Memory B cell (primary cell): ENCODE measurements around the gene BHLHA9.

Experiments used
- ATAC-seq: fragments of 150-1000 bp; cut with Tn5 transposase; 2 replicates; pipeline ENCODE4 v1.10.0; 2021; ENCODE audit warnings: low read depth, mild to moderate bottlenecking, moderate library complexity
- DNase-seq, 2 donors: peaks; one replicate each; pipeline ENCODE4 v3.0.0; 2022; ENCODE audit warnings: low spot score in 2 of 2
- H3K27ac Mint-ChIP-seq: one replicate; pipeline ENCODE4 v1.8.0; 2022; ENCODE audit warnings: mild to moderate bottlenecking, moderate library complexity, mixed read lengths
- H3K27me3 Mint-ChIP-seq: one replicate; pipeline ENCODE4 v1.8.0; 2022; ENCODE audit warnings: mixed read lengths
- H3K36me3 Mint-ChIP-seq: one replicate; pipeline ENCODE4 v1.8.0; 2022; ENCODE audit warnings: mild to moderate bottlenecking, mixed read lengths
- H3K4me1 Mint-ChIP-seq: one replicate; pipeline ENCODE4 v1.8.0; 2022; ENCODE audit warnings: mixed read lengths
- H3K4me3 Mint-ChIP-seq: one replicate; pipeline ENCODE4 v1.8.0; 2022; ENCODE audit warnings: mild to moderate bottlenecking, moderate library complexity, mixed read lengths
- H3K9me3 Mint-ChIP-seq: one replicate; pipeline ENCODE4 v1.8.0; 2022; ENCODE audit warnings: mixed read lengths

BHLHA9 gene

GRCh38 chr17:1270210-1271029 is at the start of gene BHLHA9:
TSS of gene BHLHA9 (plus strand) at chr17:1270444. CDS start at chr17:1270564, 120 bp downstream.
- Mint-ChIP-seq H3K27ac (no peak within 1 kb of the TSS), H3K4me1 (peaks cover 21% of the 10 kb centered on the region), H3K36me3 (no peaks in the 10 kb centered on the region), H3K27me3 (peaks cover 4% of the 10 kb centered on the region), H3K9me3 (no peaks in the 10 kb centered on the region), H3K4me3 (peak within 1 kb of the TSS; percentile 39)
- ATAC-seq (no peak), DNase-seq (no peak)

DNA sequence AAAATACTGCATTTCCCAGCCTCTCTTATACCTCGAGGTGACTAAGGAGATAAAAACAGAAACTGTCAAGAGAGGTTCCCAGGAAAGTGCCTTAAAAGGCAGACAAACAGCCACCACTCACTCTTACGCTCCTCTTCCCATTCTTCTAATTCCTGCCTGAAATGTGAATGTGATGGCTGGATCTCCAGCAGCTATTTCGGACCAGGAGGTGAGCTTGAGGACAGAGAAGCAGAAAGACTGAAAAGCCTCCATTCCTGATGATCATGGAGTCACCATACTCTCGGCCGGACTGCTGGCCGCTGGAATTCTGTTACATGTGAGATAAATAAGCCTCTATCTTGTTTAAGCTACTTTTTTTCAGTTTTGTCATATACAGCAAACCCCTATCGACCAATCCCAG is 49.0 kb upstream of the BHLHA9 start:
- Mint-ChIP-seq H3K9me3 (no peaks in the 10 kb centered on the region), H3K27me3 (no peaks in the 10 kb centered on the region), H3K36me3 (peaks cover 4% of the 10 kb centered on the region), H3K4me3 (no peak overlapping the region), H3K27ac (no peak overlapping the region), H3K4me1 (peaks cover 22% of the 10 kb centered on the region)
- DNase-seq (no peak), ATAC-seq (no peak)

DNA sequence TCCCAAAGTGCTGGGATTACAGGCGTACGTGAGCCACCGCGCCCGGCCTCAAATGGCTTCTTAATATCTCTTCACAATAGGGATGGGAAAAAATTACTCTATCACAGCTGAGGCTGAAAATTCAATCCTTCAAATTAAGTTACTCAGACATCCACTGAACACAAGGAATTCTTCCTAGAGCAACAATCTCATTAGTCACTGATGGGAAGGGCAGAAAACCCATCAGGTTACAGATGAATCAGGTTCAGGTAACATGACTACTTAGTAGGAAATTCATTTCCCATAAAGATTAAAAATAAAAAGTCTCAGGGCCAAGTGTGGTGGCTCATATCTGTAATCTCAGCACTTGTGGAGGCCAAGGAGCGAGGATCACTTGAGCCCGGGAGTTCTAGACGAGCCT is 47.9 kb upstream of the BHLHA9 start:
- H3K4me1 Mint-ChIP-seq, result peaks cover 19% of the 10 kb centered on the region
- H3K27me3 Mint-ChIP-seq, result no peaks in the 10 kb centered on the region
- ATAC-seq (no peak), DNase-seq (no peak)
- H3K27ac Mint-ChIP-seq, result no peak overlapping the region
- H3K36me3 Mint-ChIP-seq, result peaks cover 7% of the 10 kb centered on the region
- H3K9me3 Mint-ChIP-seq, result no peaks in the 10 kb centered on the region
- no peak overlapping the region for H3K4me3 Mint-ChIP-seq

DNA sequence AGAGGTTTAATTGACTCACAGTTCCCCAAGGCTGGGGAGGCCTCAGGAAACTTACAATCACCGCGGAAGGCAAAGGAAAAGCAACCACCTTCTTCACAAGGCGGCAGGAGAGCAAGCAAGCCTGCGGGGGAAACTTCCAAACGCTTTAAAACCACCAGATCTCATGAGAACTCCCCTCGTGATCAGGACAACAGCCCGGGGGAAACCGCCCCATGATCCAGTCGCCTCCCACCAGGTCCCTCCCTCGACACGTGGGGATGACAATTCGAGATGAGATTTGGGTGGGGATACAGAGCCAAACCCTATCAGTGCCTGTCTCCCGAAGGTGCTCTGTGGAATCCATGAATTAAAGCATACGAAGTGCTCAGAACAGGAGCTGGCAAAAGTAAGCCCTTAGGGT is 46.6 kb upstream of the BHLHA9 start:
- H3K4me3 Mint-ChIP-seq, result no peak overlapping the region
- H3K27me3 Mint-ChIP-seq, result no peaks in the 10 kb centered on the region
- H3K9me3 Mint-ChIP-seq, result no peaks in the 10 kb centered on the region
- peaks cover 27% of the 10 kb centered on the region for H3K4me1 Mint-ChIP-seq
- DNase-seq, result no peak
- no peak overlapping the region for H3K27ac Mint-ChIP-seq
- H3K36me3 Mint-ChIP-seq, result peaks cover 7% of the 10 kb centered on the region
- no peak for ATAC-seq

DNA sequence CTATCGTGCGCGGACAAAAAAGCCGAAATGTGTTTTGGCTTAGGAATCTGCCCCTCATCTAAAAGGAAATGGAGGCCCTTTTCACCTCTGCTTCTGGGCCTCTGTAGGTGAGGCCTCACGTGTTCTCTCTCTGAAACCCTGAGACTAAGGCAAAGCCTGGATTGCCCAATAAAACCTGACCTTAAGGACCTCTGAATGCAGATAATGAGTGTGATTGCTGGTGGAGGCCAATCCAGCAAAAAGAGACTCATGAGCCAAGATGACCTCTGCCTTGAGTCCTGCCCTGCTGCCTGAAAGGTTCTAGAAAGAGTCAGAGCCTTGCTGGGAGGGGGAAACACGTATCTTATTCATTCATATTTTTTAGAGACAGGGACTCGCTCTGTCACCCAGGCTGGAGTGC is 45.9 kb upstream of the BHLHA9 start:
- DNase-seq, result no peak
- no peak for ATAC-seq
- Mint-ChIP-seq H3K27ac (peak overlapping the region; percentile 24), H3K9me3 (no peaks in the 10 kb centered on the region), H3K4me1 (peaks cover 27% of the 10 kb centered on the region), H3K27me3 (no peaks in the 10 kb centered on the region), H3K4me3 (no peak overlapping the region), H3K36me3 (peaks cover 7% of the 10 kb centered on the region)

- ATAC-seq (no peak), DNase-seq (no peak)
- H3K9me3 Mint-ChIP-seq, result no peaks in the 10 kb centered on the region
- H3K4me1 Mint-ChIP-seq, result peaks cover 28% of the 10 kb centered on the region
- no peaks in the 10 kb centered on the region for H3K27me3 Mint-ChIP-seq
- no peak overlapping the region for H3K4me3 Mint-ChIP-seq
- no peak overlapping the region for H3K27ac Mint-ChIP-seq
- peaks cover 7% of the 10 kb centered on the region for H3K36me3 Mint-ChIP-seq
These were observed 43.9 kb upstream of the BHLHA9 start for GRCh38 chr17:1226308-1226707.

DNA sequence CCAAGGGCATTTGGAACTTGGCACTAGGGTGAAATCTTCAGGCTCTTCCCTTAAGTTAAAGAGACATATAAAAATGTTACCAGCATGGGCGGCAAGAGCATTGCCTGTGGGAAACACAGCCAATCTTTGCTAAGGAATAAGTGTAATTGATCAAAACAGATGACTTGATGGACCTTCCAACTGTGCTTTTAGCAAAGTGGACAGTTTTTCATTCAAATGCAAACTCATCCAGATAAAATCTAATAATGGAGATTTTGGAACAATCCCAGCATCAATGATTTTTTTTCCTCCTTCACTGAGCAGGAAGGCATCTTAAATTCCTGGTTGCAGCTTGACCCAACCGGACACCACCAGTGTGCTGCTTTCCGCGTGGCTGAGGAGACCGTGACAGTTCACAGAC is 42.9 kb upstream of the BHLHA9 start:
- Mint-ChIP-seq H3K36me3 (peaks cover 7% of the 10 kb centered on the region), H3K4me1 (peaks cover 32% of the 10 kb centered on the region), H3K27ac (peak overlapping the region; percentile 77), H3K9me3 (no peaks in the 10 kb centered on the region), H3K27me3 (peaks cover 4% of the 10 kb centered on the region), H3K4me3 (peak overlapping the region; percentile 83)
- DNase-seq (no peak), ATAC-seq (no peak)

DNA sequence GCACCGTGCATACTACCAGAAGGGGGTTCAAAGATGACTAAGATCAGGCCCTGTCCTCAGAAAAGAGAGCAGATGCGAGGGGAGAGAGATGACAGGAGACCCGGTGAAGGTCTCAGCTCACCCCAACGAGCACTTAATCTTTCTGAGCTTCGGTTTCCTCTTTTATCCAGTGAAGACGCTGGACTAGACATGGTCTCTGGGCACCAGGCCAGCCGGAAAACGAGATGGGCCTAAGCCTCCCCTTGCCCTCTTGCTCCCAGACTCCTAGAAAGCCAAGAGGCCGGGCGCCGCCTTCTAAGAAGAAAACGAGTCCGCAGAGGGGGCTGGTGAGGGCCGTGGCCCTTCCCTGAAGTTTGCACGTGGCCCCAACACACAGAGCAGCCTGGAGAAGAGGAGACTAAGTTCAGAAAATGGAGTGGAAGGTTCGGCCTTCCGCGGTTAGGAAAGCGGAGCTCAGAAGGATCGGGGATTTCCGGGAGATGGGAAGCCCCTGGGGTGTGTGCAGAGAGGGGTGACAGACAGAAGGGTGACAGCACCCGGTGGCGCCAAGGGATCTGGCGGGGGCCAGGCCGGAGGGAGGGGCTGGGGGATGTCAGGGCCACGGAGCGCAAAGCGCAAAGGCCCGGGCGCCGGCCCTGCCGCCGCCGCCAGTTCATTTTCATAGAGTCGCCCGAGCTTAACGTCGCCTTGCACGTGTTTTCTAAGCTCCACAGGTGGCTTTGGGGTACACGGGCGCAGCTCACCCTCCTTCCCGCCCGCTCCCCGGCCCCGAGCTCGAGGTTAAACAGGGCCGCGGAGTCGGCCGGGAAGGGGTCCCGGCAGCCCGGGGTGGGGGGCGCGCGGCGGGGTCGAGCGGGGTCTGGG is 42.1 kb upstream of the BHLHA9 start:
- Mint-ChIP-seq H3K9me3 (no peaks in the 10 kb centered on the region), H3K4me3 (peak overlapping the region; percentile 83), H3K27me3 (peaks cover 4% of the 10 kb centered on the region), H3K36me3 (peaks cover 6% of the 10 kb centered on the region), H3K4me1 (peaks cover 31% of the 10 kb centered on the region), H3K27ac (peak overlapping the region; percentile 77)
- peak; percentile 66 for ATAC-seq
- DNase-seq, result peak; percentile 55 to 67

DNA sequence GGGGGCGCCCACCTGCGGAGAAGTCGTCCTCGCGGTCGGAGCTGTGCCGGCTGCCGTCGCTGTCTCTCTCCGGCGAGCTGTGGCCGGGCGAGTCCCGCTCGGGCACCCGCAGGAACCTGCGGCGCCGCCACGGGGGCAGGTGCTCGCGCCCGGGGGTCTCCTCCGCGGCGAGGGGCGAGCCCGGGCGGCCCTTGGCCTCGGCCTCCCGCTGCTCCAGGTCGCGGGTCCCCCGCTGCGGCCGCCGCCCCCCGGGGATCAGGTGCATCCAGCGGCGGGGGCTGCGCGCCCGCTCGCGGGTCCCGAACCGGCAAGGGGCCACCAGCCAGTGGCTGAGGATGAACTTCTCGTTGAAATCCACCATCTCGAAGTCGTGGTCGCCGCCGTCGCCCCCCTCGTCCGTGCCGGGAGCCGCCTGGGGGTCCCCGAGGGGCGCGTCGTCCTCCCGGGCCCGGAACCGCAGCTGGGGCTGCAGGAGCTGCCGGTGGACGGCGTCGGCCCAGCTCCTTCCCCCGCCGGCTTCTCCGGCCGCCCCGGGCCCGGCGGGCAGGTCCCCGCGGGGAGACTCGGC is 41.4 kb upstream of the BHLHA9 start:
- Mint-ChIP-seq H3K4me1 (peaks cover 29% of the 10 kb centered on the region), H3K9me3 (no peaks in the 10 kb centered on the region), H3K36me3 (peaks cover 3% of the 10 kb centered on the region), H3K4me3 (peak overlapping the region; percentile 83), H3K27me3 (peaks cover 4% of the 10 kb centered on the region), H3K27ac (peak overlapping the region; percentile 77)
- DNase-seq (no peak), ATAC-seq (peak; percentile 21)

GRCh38 chr17:1229349-1229899 is 40.8 kb upstream of the BHLHA9 start:
- peak overlapping the region; percentile 89 for H3K4me3 Mint-ChIP-seq
- H3K9me3 Mint-ChIP-seq, result no peaks in the 10 kb centered on the region
- peaks cover 29% of the 10 kb centered on the region for H3K4me1 Mint-ChIP-seq
- peak overlapping the region; percentile 89 for H3K27ac Mint-ChIP-seq
- peak; percentile 72 to 78 for DNase-seq
- peak; percentile 70 for ATAC-seq
- H3K27me3 Mint-ChIP-seq, result peaks cover 6% of the 10 kb centered on the region
- H3K36me3 Mint-ChIP-seq, result peaks cover 3% of the 10 kb centered on the region

GRCh38 chr17:1229900-1230501 is 40.2 kb upstream of the BHLHA9 start:
- H3K27me3 Mint-ChIP-seq, result peaks cover 6% of the 10 kb centered on the region
- H3K27ac Mint-ChIP-seq, result peak overlapping the region; percentile 89
- peaks cover 3% of the 10 kb centered on the region for H3K36me3 Mint-ChIP-seq
- H3K4me1 Mint-ChIP-seq, result peaks cover 29% of the 10 kb centered on the region
- H3K9me3 Mint-ChIP-seq, result no peaks in the 10 kb centered on the region
- peak overlapping the region; percentile 98 for H3K4me3 Mint-ChIP-seq
- ATAC-seq, result no peak
- DNase-seq, result no peak

- Mint-ChIP-seq H3K27ac (peak overlapping the region; percentile 24), H3K9me3 (no peaks in the 10 kb centered on the region), H3K4me1 (peaks cover 23% of the 10 kb centered on the region), H3K27me3 (peaks cover 6% of the 10 kb centered on the region), H3K4me3 (peak overlapping the region; percentile 6), H3K36me3 (no peaks in the 10 kb centered on the region)
- DNase-seq (no peak), ATAC-seq (no peak)
These were observed 38.8 kb upstream of the BHLHA9 start for GRCh38 chr17:1231456-1231855.

DNA sequence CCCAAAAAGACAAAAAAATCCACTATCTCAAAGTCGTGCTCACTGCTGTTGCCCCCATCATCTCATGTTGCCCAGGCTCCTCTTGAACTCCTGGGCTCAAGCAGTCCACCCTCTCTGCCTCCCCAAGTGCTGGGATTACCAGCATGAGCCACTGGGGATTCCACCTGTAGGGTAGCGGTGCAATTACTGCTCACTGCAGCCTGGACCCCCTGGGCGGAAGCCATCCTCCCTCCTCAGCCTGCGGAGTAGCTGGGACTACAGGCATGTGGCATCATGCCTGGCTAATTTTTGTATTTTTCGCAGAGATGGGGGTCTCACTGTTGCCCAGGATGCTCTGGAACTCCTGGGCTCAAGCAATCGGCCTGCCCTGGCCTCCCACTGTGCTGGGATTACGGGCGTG is 37.9 kb upstream of the BHLHA9 start:
- no peak overlapping the region for H3K4me3 Mint-ChIP-seq
- peaks cover 6% of the 10 kb centered on the region for H3K27me3 Mint-ChIP-seq
- H3K4me1 Mint-ChIP-seq, result peaks cover 18% of the 10 kb centered on the region
- no peaks in the 10 kb centered on the region for H3K9me3 Mint-ChIP-seq
- no peaks in the 10 kb centered on the region for H3K36me3 Mint-ChIP-seq
- no peak overlapping the region for H3K27ac Mint-ChIP-seq
- DNase-seq, result no peak
- ATAC-seq, result no peak
